GM19328 (cell line): Measurements from ENCODE around the gene OLFM4.

Source experiments
- ATAC-seq: cut with Tn5 transposase; IDR thresholded peaks from one replicate; pipeline ENCODE4 v1.9.1; 2021; ENCODE audit warnings: mild to moderate bottlenecking, moderate library complexity; ENCODE audit not compliant: unreplicated experiment

The OLFM4 gene

DNA sequence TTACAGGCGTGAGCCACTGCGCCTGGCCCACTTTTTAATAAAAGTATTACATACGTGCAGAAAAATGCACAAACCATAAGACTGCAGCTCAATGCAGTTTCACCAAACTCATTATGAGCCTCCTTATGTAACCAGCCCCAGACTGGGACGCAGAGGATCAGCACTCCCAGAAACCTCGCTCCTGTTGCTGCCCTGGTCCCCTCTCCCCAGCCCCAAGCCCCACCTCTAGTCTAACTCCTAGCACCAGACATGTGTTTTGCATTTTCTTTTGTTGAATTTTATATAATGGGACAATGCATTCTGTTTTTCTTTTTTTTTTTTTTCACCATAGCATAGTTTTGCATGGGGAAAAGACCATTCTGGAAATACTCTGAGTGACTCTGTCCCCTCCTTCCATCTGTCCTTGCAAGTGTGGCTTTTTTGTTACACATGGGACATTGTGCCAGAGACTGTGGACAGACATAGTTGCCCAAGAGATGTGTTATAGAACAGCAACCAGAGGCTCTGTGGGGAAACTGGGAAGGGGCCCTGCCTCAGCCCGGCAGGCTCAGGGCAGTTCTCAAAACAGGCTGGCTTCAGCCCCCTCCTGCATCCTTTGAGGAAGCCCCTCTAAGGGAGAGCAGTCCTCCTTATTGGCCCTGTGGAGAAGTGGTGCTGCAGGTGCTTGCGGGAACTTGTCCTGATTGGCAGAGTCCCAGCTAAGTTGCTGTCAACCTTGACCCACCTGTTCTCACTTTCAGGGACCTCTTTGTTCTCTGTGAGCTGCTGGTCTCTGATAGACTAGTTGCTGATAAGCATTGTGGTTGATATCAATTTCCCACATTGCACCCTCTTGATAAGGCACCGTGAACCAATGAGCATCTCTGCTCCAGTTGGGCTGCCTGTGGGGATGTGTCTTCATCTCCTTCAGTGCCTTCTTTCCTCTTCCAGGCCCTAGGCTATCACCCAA is 13.8 kb upstream of the OLFM4 start:
- no peak for ATAC-seq

- no peak for ATAC-seq
Measured at GRCh38 chr13:53015971-53016370, 12.6 kb upstream of the OLFM4 start.

DNA sequence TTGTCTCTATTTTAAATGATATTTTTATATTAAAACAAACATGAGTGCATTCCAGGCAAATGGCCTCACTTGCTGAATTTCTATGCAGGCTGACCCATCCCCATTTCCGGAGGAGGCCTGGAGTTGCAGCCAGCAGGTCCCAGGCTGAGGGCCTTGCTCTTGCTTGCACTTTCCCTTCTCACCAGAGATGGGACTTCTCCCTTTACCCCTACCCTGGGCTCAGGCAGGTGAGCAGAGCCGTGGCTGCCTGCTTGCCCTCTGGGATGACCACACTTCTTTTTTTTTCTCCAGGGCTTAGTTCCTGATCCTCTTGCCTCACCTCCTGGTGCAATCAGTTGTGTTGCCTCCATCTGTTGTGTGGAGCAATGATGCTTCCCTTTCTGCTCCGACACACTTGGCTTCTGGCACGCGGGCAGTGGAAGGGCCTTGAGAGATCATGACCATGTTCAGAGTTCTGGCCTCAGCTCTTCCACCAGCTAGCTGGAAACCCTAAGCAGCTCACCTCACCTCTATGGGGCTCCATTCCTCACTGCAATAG is 11.1 kb upstream of the OLFM4 start:
- ATAC-seq: no peak

GRCh38 chr13:53018690-53019647 is 9.6 kb upstream of the OLFM4 start:
- no peak for ATAC-seq

GRCh38 chr13:53020764-53021335 is 7.8 kb upstream of the OLFM4 start:
- no peak for ATAC-seq

- no peak for ATAC-seq
Measured at GRCh38 chr13:53023246-53023645, 5.4 kb upstream of the OLFM4 start.

GRCh38 chr13:53028063-53028462 is 550 bp upstream of the OLFM4 start:
- no peak for ATAC-seq

DNA sequence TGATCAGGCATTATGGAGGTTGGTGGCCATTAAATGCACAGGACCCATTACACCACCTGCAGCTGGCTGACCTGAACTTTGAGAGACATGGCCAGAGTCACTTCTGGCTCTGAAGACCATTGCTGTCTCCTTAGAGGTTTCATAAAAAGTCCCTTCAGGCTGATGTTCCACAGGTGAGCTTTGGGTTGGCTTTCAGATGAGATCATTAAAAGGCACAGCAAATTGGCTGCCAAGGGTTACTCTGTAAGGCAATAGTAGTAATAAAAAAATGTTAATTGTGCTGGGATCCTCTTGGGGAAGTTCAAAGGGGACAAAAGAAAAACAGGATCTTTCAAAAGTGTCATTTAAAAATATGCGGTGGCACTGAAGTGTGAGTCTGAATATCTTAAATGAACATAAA is 4.2 kb downstream of the OLFM4 start:
- no peak for ATAC-seq

DNA sequence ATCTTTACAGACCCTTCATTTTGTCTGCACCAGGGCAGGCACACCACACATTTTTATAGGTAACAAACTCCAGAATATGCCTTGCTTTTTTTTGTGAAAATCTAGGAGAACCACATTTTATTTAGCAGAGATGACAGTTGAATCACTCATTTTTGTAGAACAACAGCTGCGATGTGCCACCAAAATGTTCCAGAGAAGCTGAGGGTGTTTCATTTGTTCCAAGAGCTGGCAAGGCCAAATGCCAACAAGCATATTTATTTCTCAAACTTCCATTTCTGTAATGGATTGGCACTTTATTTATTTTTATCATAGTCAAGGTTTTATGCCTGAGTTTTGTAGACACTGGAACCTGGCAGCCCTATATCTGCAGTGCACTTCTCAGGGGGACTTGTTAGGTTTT is 10.4 kb downstream of the OLFM4 start:
- no peak for ATAC-seq

- ATAC-seq: no peak
Measured at GRCh38 chr13:53041968-53042516, 13.4 kb downstream of the OLFM4 start.

DNA sequence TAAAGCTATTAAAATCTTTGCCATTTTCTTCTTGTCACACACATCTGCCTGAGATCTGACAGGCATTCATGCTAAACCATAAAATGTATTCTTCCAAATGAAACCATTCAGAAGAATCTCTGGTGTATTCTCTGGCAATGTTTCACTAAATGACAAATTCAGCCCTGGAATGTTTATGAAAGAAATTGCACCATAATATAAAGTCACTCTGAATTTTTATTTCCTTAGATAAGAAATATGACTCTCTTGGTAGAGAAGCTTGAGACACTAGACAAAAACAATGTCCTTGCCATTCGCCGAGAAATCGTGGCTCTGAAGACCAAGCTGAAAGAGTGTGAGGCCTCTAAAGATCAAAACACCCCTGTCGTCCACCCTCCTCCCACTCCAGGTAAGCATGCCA is 14.3 kb downstream of the OLFM4 start:
- no peak for ATAC-seq

GRCh38 chr13:53043398-53043797 is 14.8 kb downstream of the OLFM4 start:
- ATAC-seq: no peak

DNA sequence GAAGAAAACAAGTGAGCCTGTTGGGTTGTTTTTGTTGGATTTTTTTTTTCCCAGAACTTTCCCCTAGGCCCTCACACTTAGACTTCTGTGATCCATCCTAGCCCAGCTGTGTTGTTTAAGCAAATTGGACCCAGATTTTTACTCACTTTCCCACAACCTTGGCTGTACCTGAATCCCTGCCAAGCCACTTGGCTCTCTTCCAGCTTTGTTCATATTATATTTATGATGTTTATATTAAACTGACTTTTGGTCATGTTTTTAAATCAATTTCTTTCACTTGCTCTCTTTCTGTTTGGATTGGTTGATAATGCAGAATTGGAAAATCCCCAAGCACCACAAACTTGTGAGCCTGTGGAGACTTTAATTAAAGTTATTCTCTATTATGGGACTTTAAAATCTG is 16.6 kb downstream of the OLFM4 start:
- ATAC-seq: no peak

DNA sequence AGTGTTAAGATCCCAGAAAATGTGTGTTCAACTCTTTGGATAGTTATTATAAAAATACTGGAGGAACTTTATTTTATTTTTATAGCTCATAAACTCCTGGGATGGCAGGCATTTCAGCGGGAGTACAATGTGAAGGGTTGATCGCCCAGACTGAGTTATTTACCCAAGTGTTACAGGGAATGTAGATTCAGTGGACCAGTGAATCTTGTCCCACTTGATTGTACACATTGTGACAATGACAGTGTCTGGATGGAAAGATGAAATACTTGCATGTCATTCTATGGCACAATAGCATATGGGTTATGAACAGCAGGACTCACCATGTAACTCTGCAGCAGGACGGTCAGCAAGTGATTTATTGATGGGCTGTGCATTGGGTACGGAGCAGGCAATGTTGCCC is 20.3 kb downstream of the OLFM4 start:
- no peak for ATAC-seq

DNA sequence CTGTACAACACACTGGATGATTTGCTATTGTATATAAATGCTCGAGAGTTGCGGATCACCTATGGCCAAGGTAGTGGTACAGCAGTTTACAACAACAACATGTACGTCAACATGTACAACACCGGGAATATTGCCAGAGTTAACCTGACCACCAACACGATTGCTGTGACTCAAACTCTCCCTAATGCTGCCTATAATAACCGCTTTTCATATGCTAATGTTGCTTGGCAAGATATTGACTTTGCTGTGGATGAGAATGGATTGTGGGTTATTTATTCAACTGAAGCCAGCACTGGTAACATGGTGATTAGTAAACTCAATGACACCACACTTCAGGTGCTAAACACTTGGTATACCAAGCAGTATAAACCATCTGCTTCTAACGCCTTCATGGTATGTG is 21.5 kb downstream of the OLFM4 start:
- no peak for ATAC-seq

GRCh38 chr13:53052675-53053074 is 24.1 kb downstream of the OLFM4 start:
- no peak for ATAC-seq

DNA sequence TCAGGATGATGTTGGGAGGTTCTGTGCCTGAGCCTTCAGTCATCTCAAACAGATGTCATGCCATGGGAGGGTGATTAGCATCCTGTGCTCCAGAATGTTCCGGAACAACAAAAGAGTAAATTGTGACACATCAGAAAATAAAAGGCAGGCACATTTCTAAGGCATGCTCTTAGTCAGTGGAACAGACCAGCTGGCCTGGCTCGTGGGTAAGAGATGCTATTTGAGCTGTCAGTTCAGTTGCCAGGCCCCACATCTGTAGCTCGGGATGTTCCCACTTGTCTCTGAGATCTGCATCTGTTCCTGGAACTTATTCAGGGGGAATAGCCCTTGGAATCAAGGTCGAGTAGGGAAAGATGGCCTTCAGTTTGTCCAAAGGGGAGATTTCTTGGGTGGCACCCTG is 26.0 kb downstream of the OLFM4 start:
- ATAC-seq: no peak

DNA sequence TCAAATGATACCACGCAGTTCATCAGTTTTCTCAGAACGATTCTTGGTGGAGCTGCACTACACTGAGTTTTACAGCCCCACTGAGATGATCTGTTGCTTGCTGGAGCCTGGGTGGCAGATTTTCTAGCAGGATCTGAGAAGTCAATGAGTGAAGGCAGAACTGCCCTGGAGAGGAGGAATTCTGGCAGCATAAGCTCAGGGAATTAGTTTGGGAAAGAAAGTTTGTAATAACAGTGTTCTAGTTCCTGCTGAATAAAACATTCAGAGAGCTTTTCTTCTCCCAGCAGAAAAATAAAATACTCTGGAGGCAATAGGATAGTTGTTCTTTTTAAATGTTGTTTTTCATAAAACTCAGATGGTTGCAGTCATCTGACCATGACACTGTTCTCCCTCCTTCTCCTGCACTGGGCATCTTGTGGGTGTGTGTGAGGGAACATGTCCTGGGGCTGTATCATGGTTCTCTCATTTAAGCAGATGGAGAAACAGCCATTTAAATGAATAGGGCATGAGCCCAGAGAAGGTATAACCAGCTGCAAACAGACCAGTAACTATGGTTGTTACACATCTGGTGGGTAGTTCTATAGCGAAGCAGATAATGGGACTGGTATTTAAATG is 29.6 kb downstream of the OLFM4 start:
- ATAC-seq: no peak

GRCh38 chr13:53060840-53061490 is 32.4 kb downstream of the OLFM4 start:
- no peak for ATAC-seq

- ATAC-seq: no peak
Measured at GRCh38 chr13:53064731-53065130, 36.1 kb downstream of the OLFM4 start.
